ENCODE measurements around the gene PRND.

PRND gene

GRCh38 chr20:4691753-4692152, 30.0 kb upstream of the PRND start:
- no peak for TF ChIP-seq CTCF (IDR thresholded peaks at IDR 0.05; ENCODE audit: low read depth, low read length, missing control alignments)
- no peak for DNase-seq (ENCODE audit: extremely low read depth, low read depth)
- H3K4me3 ChIP-seq (replicated peaks; ENCODE audit: low read depth, low read length) = no peak overlapping the region

- H3K4me3 ChIP-seq (replicated peaks; ENCODE audit: low read depth, low read length) = no peak overlapping the region
These were observed 27.6 kb upstream of the PRND start for GRCh38 chr20:4694076-4694475.

GRCh38 chr20:4697189-4697830, 24.4 kb upstream of the PRND start:
- no peak for TF ChIP-seq CTCF (IDR thresholded peaks at IDR 0.05; ENCODE audit: low read depth, low read length, missing control alignments)
- H3K4me3 ChIP-seq (replicated peaks; ENCODE audit: low read depth, low read length) = no peak overlapping the region
- no peak for DNase-seq (ENCODE audit: extremely low read depth, low read depth)

More at GRCh38 chr20:4694076-4694475, 27.6 kb upstream of the PRND start:
- DNase-seq (ENCODE audit: extremely low read depth, low read depth) = no peak
- TF ChIP-seq CTCF (IDR thresholded peaks at IDR 0.05; ENCODE audit: low read depth, low read length, missing control alignments) = no peak

- DNase-seq (ENCODE audit: extremely low read depth, low read depth) = no peak
- H3K4me3 ChIP-seq (replicated peaks; ENCODE audit: low read depth, low read length) = no peak overlapping the region
- TF ChIP-seq CTCF (IDR thresholded peaks at IDR 0.05; ENCODE audit: low read depth, low read length, missing control alignments) = no peak
These were observed 23.9 kb upstream of the PRND start for GRCh38 chr20:4697831-4698221.

- H3K4me3 ChIP-seq (replicated peaks; ENCODE audit: low read depth, low read length) = no peak overlapping the region
- TF ChIP-seq CTCF (IDR thresholded peaks at IDR 0.05; ENCODE audit: low read depth, low read length, missing control alignments) = no peak
- no peak for DNase-seq (ENCODE audit: extremely low read depth, low read depth)
These were observed 22.5 kb upstream of the PRND start for GRCh38 chr20:4699216-4699615.

- DNase-seq (ENCODE audit: extremely low read depth, low read depth) = no peak
- no peak for TF ChIP-seq CTCF (IDR thresholded peaks at IDR 0.05; ENCODE audit: low read depth, low read length, missing control alignments)
- no peak overlapping the region for H3K4me3 ChIP-seq (replicated peaks; ENCODE audit: low read depth, low read length)
These were observed 21.8 kb upstream of the PRND start for GRCh38 chr20:4699957-4700356.

Data from HFF-Myc (cell line).